ENCODE data around the gene DTNB. TPM values are rescaled to one million over a fixed set of nuclear protein-coding genes. Genes with fewer than 3 reads are reported as not detected.

DTNB gene
- total and polyA plus RNA-seq, 2 donors (not counting 3 experiments of a cell fraction or from before 2014, with no cell fraction given), result 11.5 to 17.0 TPM

DNA sequence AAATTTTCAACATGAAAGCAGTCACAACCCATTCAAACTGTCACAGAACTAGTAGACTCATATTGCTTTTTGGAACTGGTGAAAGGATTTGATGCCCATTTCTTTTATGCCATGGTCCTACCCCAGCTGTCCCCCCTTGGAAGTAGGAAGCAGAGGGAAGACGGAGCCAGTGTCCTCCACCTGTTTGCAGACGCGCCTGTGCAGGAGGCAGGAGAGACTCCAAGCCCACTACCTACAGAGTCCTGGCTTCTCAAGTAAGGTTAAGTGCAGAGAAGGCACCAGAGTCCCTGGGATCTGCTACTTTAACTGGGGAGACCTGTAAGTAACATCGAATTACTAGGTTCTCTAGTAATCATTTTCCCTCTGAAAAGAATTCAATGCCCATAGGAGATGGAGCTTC, 299.0 kb downstream of the DTNB start:
- no peaks in the 10 kb centered on the region for H4K20me1 ChIP-seq (replicated peaks; ENCODE audit: control insufficient read depth, extremely low read depth, insufficient read depth, low read length)
- H3K9ac ChIP-seq (replicated peaks; ENCODE audit: extremely low read depth, insufficient read depth, low read length), result no peak overlapping the region
- no peak overlapping the region for H3K4me2 ChIP-seq (ENCODE audit: insufficient read depth, low read length)
- DNase-seq (ENCODE audit: low read depth, low spot score), result no peak
- no TSS peak for BruUV-seq (replicated peaks)
- no peak overlapping the region for H3K27ac ChIP-seq (ENCODE audit: insufficient read depth, low read depth, low read length)
- H3K4me1 ChIP-seq (ENCODE audit: control insufficient read depth, extremely low read depth, insufficient read depth, low read length), result peaks cover 11% of the 10 kb centered on the region
- H3K4me3 ChIP-seq (replicated peaks in 1 of 3; ENCODE audit: insufficient read depth in 1 of 3, low read depth in 1 of 3, low read length in 3 of 3), result no peak overlapping the region
- dilution Hi-C loops (cut with MboI; ENCODE audit: extremely low pct_ligation_motif_present, low sequenced_read_pairs) (no loop called here), intact Hi-C loops (cut with micrococcal nuclease) (no loop called here)
- H3K79me2 ChIP-seq (ENCODE audit: control insufficient read depth, insufficient read depth, low read length), result no peaks in the 10 kb centered on the region
- no peak for TF ChIP-seq MYC (IDR thresholded peaks at IDR 0.05; ENCODE audit: low read depth, low read length)
- TF ChIP-seq FOS (IDR thresholded peaks at IDR 0.05; ENCODE audit: borderline replicate concordance, insufficient read depth, low read length), result no peak
- TF ChIP-seq GATA2 (IDR thresholded peaks at IDR 0.05; ENCODE audit: insufficient read depth, insufficient read length, low read depth, low read length), result no peak
- TF ChIP-seq, protein P1, sequence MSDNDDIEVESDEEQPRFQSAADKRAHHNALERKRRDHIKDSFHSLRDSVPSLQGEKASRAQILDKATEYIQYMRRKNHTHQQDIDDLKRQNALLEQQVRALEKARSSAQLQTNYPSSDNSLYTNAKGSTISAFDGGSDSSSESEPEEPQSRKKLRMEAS (IDR thresholded peaks at IDR 0.05; ENCODE audit: insufficient read depth, insufficient read length), result no peak
- TF ChIP-seq, protein P2, sequence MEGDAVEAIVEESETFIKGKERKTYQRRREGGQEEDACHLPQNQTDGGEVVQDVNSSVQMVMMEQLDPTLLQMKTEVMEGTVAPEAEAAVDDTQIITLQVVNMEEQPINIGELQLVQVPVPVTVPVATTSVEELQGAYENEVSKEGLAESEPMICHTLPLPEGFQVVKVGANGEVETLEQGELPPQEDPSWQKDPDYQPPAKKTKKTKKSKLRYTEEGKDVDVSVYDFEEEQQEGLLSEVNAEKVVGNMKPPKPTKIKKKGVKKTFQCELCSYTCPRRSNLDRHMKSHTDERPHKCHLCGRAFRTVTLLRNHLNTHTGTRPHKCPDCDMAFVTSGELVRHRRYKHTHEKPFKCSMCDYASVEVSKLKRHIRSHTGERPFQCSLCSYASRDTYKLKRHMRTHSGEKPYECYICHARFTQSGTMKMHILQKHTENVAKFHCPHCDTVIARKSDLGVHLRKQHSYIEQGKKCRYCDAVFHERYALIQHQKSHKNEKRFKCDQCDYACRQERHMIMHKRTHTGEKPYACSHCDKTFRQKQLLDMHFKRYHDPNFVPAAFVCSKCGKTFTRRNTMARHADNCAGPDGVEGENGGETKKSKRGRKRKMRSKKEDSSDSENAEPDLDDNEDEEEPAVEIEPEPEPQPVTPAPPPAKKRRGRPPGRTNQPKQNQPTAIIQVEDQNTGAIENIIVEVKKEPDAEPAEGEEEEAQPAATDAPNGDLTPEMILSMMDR (IDR thresholded peaks at IDR 0.05; ENCODE audit: extremely low read depth in 1 of 2, insufficient read depth in 1 of 2, low read depth in 1 of 2, low read length in 2 of 2), result no peak
- TF ChIP-seq EZH2 (IDR thresholded peaks at IDR 0.05; ENCODE audit: borderline replicate concordance, low read depth, low read length, severe bottlenecking), result no peak
- ChIA-PET CTCF (interaction anchor here (3.6 to 4.7 kb wide), 2 partner anchors 9 to 12 kb away, joined by 24 to 55 read pairs; no protein-coding TSS in a partner anchor), POLR2A (no interaction called here)
- H3K27me3 ChIP-seq (ENCODE audit: control insufficient read depth in 2 of 2, insufficient read depth in 2 of 2, low read length in 2 of 2), result peaks cover 0 to 2% of the 10 kb centered on the region in 2 experiments
- H3K9me1 ChIP-seq (replicated peaks; ENCODE audit: control insufficient read depth, extremely low read depth, insufficient read depth, low read length), result no peaks in the 10 kb centered on the region
- no peaks in the 10 kb centered on the region for H3K36me3 ChIP-seq (ENCODE audit: control insufficient read depth in 2 of 2, extremely low read depth in 1 of 2, insufficient read depth in 2 of 2, low read length in 2 of 2)
- FAIRE-seq, result no peak
- H2AFZ ChIP-seq (ENCODE audit: low read depth, low read length), result no peak overlapping the region
- no peaks in the 10 kb centered on the region for H3K9me3 ChIP-seq (replicated peaks; ENCODE audit: control insufficient read depth, insufficient read depth, low read length)
